ENCODE results near the gene TTLL13.

- TF ChIP-seq, protein P1, sequence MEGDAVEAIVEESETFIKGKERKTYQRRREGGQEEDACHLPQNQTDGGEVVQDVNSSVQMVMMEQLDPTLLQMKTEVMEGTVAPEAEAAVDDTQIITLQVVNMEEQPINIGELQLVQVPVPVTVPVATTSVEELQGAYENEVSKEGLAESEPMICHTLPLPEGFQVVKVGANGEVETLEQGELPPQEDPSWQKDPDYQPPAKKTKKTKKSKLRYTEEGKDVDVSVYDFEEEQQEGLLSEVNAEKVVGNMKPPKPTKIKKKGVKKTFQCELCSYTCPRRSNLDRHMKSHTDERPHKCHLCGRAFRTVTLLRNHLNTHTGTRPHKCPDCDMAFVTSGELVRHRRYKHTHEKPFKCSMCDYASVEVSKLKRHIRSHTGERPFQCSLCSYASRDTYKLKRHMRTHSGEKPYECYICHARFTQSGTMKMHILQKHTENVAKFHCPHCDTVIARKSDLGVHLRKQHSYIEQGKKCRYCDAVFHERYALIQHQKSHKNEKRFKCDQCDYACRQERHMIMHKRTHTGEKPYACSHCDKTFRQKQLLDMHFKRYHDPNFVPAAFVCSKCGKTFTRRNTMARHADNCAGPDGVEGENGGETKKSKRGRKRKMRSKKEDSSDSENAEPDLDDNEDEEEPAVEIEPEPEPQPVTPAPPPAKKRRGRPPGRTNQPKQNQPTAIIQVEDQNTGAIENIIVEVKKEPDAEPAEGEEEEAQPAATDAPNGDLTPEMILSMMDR (IDR thresholded peaks at IDR 0.05): no peak
- TF ChIP-seq POLR2A (IDR thresholded peaks at IDR 0.05): no peak
These were observed 26.8 kb upstream of the TTLL13 start for GRCh38 chr15:90222547-90222946.
